Liver (tissue), 9 donors: ENCODE results near the gene AKR1C2. TPM values are rescaled to one million over a fixed set of nuclear protein-coding genes. Genes with fewer than 3 reads are reported as not detected.
A peak's percentile ranks its signal among the peaks of the same experiment; 100 is the strongest.

Source experiments
- DNase-seq: peaks from one replicate; pipeline ENCODE4 v3.0.0-alpha.2; 2017; ENCODE audit warnings: low spot score
- H3K27ac ChIP-seq, 2 donors: one replicate each; pipeline ENCODE4 v1.7.0; 2013; ENCODE audit warnings: inconsistent platforms in 2 of 2, low read length in 2 of 2, control low read depth in 1 of 2, low read depth in 1 of 2, mild to moderate bottlenecking in 1 of 2
- H3K27me3 ChIP-seq, 4 donors: one replicate each; pipeline versions ENCODE4 v1.6.1 to v1.7.0; 2013; ENCODE audit warnings: low read length in 3 of 4, inconsistent platforms in 1 of 4, mild to moderate bottlenecking in 1 of 4, moderate library complexity in 1 of 4; ENCODE audit not compliant: control insufficient read depth in 4 of 4, insufficient read depth in 4 of 4
- H3K36me3 ChIP-seq, 4 donors: one replicate each; pipeline versions ENCODE4 v1.6.1 to v1.7.0; 2013; ENCODE audit warnings: low read length in 3 of 4, mild to moderate bottlenecking in 3 of 4, low read depth in 1 of 4, moderate library complexity in 1 of 4; ENCODE audit not compliant: control insufficient read depth in 4 of 4, insufficient read depth in 3 of 4
- H3K4me1 ChIP-seq, 4 donors: one replicate each; pipeline versions ENCODE4 v1.6.1 to v1.7.0; 2013; ENCODE audit warnings: low read length in 3 of 4, mild to moderate bottlenecking in 3 of 4, moderate library complexity in 1 of 4; ENCODE audit not compliant: control insufficient read depth in 4 of 4, insufficient read depth in 4 of 4
- H3K4me3 ChIP-seq, 3 donors: one replicate each; pipeline versions ENCODE4 v1.6.1 to v1.7.0; 2013; ENCODE audit warnings: low read length in 3 of 3, control low read depth in 1 of 3, low read depth in 1 of 3, mild to moderate bottlenecking in 1 of 3
- H3K9ac ChIP-seq, 2 donors: one replicate each; pipeline ENCODE4 v1.7.0; 2013; ENCODE audit warnings: low read length in 2 of 2, mild to moderate bottlenecking in 2 of 2, moderate library complexity in 2 of 2, control low read depth in 1 of 2, low read depth in 1 of 2
- H3K9me3 ChIP-seq, 4 donors: one replicate each; pipeline versions ENCODE4 v1.6.1 to v1.7.0; 2013; ENCODE audit warnings: low read length in 3 of 4; ENCODE audit not compliant: control insufficient read depth in 4 of 4
- EGR1 ChIP-seq, 2 donors: IDR thresholded peaks; 2 replicates each; pipeline ENCODE4 v1.6.1; 2016 to 2018; ENCODE audit warnings: antibody characterized with exemption in 2 of 2, low read depth in 2 of 2
- FOXA1 ChIP-seq: IDR thresholded peaks from 2 replicates; pipeline ENCODE4 v1.6.1; 2016; ENCODE audit warnings: antibody characterized with exemption
- FOXA2 ChIP-seq: IDR thresholded peaks from 2 replicates; pipeline ENCODE4 v1.6.1; 2016; ENCODE audit warnings: antibody characterized with exemption
- GABPA ChIP-seq, 2 donors: IDR thresholded peaks in 1 of 2; conservative IDR thresholded peaks in 1 of 2; 2 replicates each; pipeline ENCODE4 v1.6.1; 2016; ENCODE audit warnings: antibody characterized with exemption in 2 of 2, mild to moderate bottlenecking in 1 of 2, moderate library complexity in 1 of 2
- HNF4A ChIP-seq, 2 donors: conservative IDR thresholded peaks; 2 replicates each; pipeline ENCODE4 v1.6.1; 2016; ENCODE audit warnings: antibody characterized with exemption in 2 of 2, mild to moderate bottlenecking in 2 of 2
- HNF4G ChIP-seq: IDR thresholded peaks from 2 replicates; pipeline ENCODE4 v1.6.1; 2016; ENCODE audit warnings: antibody characterized with exemption
- JUND ChIP-seq, 2 donors: IDR thresholded peaks; 2 replicates each; pipeline ENCODE4 v1.6.1; 2016; ENCODE audit warnings: antibody characterized with exemption in 2 of 2
- NR2F2 ChIP-seq: IDR thresholded peaks from 2 replicates; pipeline ENCODE4 v1.6.1; 2016; ENCODE audit warnings: antibody characterized with exemption
- RAD21 ChIP-seq, 2 donors: IDR thresholded peaks; 2 replicates each; pipeline ENCODE4 v1.6.1; 2016; ENCODE audit warnings: antibody characterized with exemption in 2 of 2, mild to moderate bottlenecking in 2 of 2
- RXRA ChIP-seq, 2 donors: IDR thresholded peaks; 2 replicates each; pipeline ENCODE4 v1.6.1; 2017 to 2018; ENCODE audit warnings: antibody characterized with exemption in 2 of 2, mild to moderate bottlenecking in 1 of 2
- SP1 ChIP-seq: IDR thresholded peaks from 2 replicates; pipeline ENCODE4 v1.6.1; 2018; ENCODE audit warnings: antibody characterized with exemption, mild to moderate bottlenecking
- TAF1 ChIP-seq: conservative IDR thresholded peaks from 2 replicates; pipeline ENCODE4 v1.6.1; 2016; ENCODE audit warnings: antibody characterized with exemption, mild to moderate bottlenecking
- YY1 ChIP-seq: IDR thresholded peaks from 2 replicates; pipeline ENCODE4 v1.6.1; 2016; ENCODE audit warnings: antibody characterized with exemption, mild to moderate bottlenecking
- WGBS: extraction: QIAGEN DNeasy Blood & Tissue Kit; methylation state at CpG from one replicate; pipeline ENCODE4 v1.1.7; 2013; 5-methylcytosine and 5-hydroxymethylcytosine counted together
- polyA plus RNA-seq, 2 donors: library from polyadenylated mRNA; stranded (reverse) in 1 of 2; unstranded in 1 of 2; fragments of 200-250 nt in 1 of 2; fragments of >200 nt in 1 of 2; fragmentation: Nextera tagmentation in 1 of 2; extraction: Ambion mirVana in 1 of 2; gene quantifications; one replicate each; pipeline versions ENCODE4 v1.2.1 to v1.2.3, GENCODE V29; 2013 to 2015
- total RNA-seq, 2 donors: library from RNA; depleted of rRNA; stranded (reverse); fragments of >200 nt; gene quantifications; one replicate each; pipeline ENCODE4 v1.2.3, GENCODE V29; 2014
- TF ChIP-seq, protein P1 (sequence below): IDR thresholded peaks from 2 replicates; pipeline ENCODE4 v1.6.1; 2016; ENCODE audit warnings: antibody characterized with exemption
- TF ChIP-seq, protein P2 (sequence below): fragments of 150-350 bp; IDR thresholded peaks from 2 replicates; pipeline ENCODE4 v1.5.1; 2017; ENCODE audit warnings: improper control_type of control experiment, low read depth, low read length; ENCODE audit not compliant: missing input control
- TF ChIP-seq, protein P3 (sequence below): IDR thresholded peaks from 2 replicates; pipeline ENCODE4 v1.6.1; 2016; ENCODE audit warnings: antibody characterized with exemption
- TF ChIP-seq, protein P4 (sequence below): IDR thresholded peaks from 2 replicates; pipeline ENCODE4 v1.6.1; 2016; ENCODE audit warnings: antibody characterized with exemption, mild to moderate bottlenecking
- TF ChIP-seq, protein P5 (sequence below): IDR thresholded peaks from 2 replicates; pipeline ENCODE4 v1.6.1; 2016; ENCODE audit warnings: antibody characterized with exemption
- donor health status: healthy.
- donor health status: healthy.
- donor health status: healthy.
- donor health status: healthy.
- donor health status: healthy.

Gene AKR1C2
- total and polyA plus RNA-seq, 4 donors, result 63.8 to 699 (median 162) TPM

DNA sequence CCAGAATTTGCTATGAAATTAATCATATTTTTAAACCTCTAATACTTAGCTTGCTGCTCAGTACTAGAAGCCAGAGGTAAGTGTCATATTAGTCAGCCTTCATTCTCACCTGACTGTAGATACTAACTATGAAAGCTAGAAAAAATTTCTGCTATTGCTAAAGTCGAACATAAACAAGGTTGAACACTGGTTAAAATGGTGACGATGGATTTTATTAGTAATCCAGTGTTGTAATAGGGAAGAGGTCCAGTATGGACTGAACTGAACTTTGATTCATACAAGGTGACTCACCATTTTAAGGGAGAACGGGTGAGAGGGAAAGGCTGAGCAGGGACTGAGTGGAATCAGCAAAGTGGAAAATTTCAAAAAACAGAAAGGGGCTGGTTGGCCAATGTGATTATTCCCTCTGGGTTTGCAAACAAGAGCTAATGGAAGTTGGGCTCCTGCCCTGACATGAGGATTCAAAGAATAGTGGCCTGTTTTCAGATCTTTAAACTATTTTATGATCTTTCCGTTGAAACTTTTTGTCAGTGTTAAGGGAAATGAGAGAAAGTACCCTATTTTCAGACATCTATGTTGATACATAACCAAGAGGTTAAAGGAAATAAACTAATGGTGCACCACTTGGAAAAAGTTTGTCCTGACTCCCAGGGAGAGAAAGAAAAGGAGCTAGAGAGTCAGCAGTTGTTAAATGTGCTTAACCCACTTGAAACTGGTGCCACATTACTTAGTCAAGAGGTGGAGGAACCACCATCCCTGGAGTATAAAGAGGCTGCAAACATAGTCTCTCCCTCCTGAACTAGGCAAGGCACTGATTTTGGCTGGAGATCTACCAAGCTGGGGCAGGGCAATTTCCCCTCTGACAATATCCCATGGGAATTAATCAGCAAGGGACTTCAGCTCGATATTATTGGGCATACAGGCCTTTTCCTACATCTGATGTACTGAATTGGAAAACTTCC lies 55.7 kb downstream of the AKR1C2 start:
- no peak for DNase-seq
- Histone ChIP-seq H3K27me3 (no peaks in the 10 kb centered on the region), H3K36me3 (no peaks in the 10 kb centered on the region), H3K9ac (peak overlapping the region; percentile 67 to 95), H3K4me1 (peaks cover 9 to 37% (median 21%) of the 10 kb centered on the region in 4 donors), H3K9me3 (no peaks in the 10 kb centered on the region), H3K27ac (peak overlapping the region; percentile 94 to 99), H3K4me3 (no peak overlapping the region)
- no peak for TF ChIP-seq GABPA (IDR thresholded peaks at IDR 0.05 in 1 of 2, conservative IDR thresholded peaks at IDR 0.05 in 1 of 2)
- TF ChIP-seq NR2F2, result no peak
- TF ChIP-seq, protein P1, sequence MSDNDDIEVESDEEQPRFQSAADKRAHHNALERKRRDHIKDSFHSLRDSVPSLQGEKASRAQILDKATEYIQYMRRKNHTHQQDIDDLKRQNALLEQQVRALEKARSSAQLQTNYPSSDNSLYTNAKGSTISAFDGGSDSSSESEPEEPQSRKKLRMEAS, result peak; percentile 71
- TF ChIP-seq, protein P2, sequence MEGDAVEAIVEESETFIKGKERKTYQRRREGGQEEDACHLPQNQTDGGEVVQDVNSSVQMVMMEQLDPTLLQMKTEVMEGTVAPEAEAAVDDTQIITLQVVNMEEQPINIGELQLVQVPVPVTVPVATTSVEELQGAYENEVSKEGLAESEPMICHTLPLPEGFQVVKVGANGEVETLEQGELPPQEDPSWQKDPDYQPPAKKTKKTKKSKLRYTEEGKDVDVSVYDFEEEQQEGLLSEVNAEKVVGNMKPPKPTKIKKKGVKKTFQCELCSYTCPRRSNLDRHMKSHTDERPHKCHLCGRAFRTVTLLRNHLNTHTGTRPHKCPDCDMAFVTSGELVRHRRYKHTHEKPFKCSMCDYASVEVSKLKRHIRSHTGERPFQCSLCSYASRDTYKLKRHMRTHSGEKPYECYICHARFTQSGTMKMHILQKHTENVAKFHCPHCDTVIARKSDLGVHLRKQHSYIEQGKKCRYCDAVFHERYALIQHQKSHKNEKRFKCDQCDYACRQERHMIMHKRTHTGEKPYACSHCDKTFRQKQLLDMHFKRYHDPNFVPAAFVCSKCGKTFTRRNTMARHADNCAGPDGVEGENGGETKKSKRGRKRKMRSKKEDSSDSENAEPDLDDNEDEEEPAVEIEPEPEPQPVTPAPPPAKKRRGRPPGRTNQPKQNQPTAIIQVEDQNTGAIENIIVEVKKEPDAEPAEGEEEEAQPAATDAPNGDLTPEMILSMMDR, result no peak
- TF ChIP-seq, protein P3, sequence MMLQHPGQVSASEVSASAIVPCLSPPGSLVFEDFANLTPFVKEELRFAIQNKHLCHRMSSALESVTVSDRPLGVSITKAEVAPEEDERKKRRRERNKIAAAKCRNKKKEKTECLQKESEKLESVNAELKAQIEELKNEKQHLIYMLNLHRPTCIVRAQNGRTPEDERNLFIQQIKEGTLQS, result peak; percentile 97
- TF ChIP-seq HNF4G, result peak; percentile 55
- TF ChIP-seq EGR1 (IDR thresholded peaks at IDR 0.05; ENCODE audit: low read depth in 2 of 2), result peak; percentile 64 to 89
- TF ChIP-seq, protein P4, sequence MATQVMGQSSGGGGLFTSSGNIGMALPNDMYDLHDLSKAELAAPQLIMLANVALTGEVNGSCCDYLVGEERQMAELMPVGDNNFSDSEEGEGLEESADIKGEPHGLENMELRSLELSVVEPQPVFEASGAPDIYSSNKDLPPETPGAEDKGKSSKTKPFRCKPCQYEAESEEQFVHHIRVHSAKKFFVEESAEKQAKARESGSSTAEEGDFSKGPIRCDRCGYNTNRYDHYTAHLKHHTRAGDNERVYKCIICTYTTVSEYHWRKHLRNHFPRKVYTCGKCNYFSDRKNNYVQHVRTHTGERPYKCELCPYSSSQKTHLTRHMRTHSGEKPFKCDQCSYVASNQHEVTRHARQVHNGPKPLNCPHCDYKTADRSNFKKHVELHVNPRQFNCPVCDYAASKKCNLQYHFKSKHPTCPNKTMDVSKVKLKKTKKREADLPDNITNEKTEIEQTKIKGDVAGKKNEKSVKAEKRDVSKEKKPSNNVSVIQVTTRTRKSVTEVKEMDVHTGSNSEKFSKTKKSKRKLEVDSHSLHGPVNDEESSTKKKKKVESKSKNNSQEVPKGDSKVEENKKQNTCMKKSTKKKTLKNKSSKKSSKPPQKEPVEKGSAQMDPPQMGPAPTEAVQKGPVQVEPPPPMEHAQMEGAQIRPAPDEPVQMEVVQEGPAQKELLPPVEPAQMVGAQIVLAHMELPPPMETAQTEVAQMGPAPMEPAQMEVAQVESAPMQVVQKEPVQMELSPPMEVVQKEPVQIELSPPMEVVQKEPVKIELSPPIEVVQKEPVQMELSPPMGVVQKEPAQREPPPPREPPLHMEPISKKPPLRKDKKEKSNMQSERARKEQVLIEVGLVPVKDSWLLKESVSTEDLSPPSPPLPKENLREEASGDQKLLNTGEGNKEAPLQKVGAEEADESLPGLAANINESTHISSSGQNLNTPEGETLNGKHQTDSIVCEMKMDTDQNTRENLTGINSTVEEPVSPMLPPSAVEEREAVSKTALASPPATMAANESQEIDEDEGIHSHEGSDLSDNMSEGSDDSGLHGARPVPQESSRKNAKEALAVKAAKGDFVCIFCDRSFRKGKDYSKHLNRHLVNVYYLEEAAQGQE, result peak; percentile 90
- TF ChIP-seq TAF1, result peak; percentile 87
- TF ChIP-seq SP1, result peak; percentile 95
- peak; percentile 66 for TF ChIP-seq FOXA1
- TF ChIP-seq, protein P5, sequence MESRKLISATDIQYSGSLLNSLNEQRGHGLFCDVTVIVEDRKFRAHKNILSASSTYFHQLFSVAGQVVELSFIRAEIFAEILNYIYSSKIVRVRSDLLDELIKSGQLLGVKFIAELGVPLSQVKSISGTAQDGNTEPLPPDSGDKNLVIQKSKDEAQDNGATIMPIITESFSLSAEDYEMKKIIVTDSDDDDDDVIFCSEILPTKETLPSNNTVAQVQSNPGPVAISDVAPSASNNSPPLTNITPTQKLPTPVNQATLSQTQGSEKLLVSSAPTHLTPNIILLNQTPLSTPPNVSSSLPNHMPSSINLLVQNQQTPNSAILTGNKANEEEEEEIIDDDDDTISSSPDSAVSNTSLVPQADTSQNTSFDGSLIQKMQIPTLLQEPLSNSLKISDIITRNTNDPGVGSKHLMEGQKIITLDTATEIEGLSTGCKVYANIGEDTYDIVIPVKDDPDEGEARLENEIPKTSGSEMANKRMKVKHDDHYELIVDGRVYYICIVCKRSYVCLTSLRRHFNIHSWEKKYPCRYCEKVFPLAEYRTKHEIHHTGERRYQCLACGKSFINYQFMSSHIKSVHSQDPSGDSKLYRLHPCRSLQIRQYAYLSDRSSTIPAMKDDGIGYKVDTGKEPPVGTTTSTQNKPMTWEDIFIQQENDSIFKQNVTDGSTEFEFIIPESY, result peak; percentile 72
- TF ChIP-seq RXRA (IDR thresholded peaks at IDR 0.05), result peak; percentile 94 to 97
- TF ChIP-seq JUND (IDR thresholded peaks at IDR 0.05), result peak; percentile 99
- peak; percentile 93 for TF ChIP-seq YY1
- TF ChIP-seq RAD21 (IDR thresholded peaks at IDR 0.05), result peak; percentile 60 to 65
- TF ChIP-seq HNF4A (conservative IDR thresholded peaks at IDR 0.05), result peak; percentile 91 to 94
- TF ChIP-seq FOXA2, result peak; percentile 77
- WGBS, result 35% methylated on average over 5 of the region's 5 CpGs
